HS-27A (cell line): ENCODE results near the gene CLECL1.
A peak's percentile ranks its signal among the peaks of the same experiment; 100 is the strongest.
"Not testable (repeated sequence)": the region's sequence is repeated elsewhere in the genome, so short reads cannot be mapped to it uniquely, and the experiment has no call there.

Source experiments
- DNase-seq: peaks from one replicate; pipeline ENCODE4 v3.0.0-alpha.2; 2012; ENCODE audit warnings: low read depth, missing footprints

Gene CLECL1

DNA sequence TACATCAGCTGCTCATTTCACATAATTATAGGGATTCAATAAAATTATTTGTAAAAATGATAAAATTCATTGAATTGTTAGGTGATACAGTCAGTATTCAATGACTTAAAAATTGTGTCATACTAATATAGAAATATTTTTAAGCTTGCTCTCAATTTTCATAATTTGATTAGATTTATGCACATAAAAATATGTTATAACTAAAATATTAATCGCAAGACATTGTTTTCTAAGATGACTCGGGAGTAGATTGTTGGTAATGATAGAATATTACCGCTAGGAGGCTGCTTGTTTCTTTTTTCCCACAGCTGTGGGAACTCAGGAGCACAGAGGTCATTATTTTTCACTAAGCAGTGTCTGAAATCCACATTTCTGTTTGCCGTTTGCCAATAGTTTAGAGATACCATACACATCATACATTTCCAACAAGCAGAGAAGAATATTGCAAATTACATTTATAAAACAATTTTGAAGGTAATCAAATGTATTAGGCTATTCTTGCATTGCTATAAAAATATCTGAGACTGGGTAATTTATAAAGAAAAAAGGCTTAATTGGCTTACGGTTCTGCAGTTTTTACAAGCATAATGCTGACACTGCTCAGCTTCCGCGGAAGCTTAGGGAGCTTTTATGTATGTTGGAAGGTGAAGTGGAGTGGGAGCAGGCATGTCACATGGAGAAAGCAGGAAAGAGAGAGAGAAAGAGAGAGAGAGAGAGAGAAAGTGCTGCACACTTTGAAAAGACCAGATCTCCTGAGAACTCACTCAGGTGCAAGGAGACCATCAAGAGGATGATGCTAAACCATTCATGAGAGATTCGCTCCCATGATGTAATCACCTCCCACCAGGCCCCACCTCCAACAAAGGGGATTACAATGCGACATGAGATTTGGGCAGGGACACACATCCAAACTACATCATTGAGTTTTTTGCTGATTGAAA is 18.6 kb upstream of the CLECL1 start:
- DNase-seq = no peak

DNA sequence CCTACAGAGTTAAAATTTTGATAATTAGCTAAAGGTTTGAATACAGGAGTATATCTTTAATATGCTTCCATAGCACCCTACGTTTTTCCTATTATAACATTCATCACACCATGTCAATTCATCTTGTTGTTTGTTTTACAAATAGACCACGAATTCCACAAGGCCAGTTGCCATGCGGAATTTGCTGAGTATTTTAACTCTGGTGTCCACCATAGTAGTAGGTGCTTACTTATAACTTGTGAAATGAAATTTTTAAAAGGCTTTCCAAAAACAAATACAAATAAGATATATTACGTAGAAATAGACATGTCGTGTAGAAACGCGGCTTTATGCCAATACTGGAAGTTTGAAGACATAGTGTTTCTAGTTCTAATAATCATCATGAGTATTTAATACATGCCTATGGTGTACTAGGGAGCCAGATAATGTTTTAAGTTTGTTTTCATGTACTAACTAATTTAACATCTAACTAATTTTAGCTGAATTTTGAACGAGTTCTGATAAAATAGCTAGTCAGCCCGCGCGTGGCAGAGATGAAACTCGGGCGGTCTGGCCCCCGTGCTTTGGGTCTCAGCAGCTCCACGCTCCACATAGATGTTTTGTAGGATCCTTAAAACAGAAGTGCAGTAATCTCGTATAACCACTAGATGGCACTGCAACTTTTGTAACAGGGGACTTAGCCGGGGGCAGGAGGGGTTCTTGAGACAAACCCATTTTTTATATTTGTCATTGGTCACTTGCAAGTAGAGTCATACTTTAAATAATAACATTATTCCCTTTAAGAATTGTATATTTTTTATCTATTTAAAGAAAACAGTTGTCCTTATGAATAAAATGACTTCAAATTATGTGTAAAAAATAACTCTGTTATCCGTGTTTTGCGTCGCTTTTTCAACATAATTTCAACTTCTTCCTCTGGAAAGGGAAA is 17.6 kb upstream of the CLECL1 start:
- DNase-seq = peak; percentile 23

DNA sequence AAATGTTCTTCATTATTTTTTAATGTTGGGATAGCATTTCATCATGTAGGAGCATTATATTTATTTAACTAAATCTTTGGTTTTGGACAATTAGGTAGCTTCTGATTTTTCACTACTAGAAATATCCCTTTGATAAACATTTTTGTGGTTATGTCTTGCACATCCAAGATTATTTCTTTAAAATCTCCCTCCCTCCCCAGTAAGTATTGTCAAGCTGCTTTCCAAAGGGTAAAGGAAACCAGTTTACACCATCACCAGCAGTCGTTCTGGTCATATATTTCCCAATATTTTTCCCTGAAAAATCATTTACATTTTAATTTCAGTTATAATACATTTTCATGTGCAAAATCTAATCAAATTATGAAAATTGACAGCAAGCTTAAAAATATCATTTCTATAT is 16.7 kb upstream of the CLECL1 start:
- no peak for DNase-seq

DNA sequence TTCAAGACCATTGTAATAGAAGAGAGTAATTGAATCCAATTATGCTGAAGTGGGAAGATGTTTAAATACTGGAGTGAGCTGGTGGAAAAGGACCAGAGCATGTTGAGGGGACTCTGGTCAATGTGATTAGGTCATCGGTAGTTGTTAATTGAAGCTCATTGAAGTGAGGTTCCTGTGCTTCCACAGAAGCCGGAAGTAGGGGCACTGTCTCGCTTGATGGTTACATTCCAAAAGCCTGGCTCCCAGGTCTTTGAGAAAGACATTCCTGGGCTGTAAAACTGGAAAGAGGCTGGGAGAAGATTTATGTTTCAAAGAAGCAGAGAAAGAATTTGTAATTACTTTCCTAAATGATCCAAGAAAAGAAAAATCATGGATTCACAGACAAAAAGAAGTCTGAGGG is 12.3 kb upstream of the CLECL1 start:
- DNase-seq = no peak

DNA sequence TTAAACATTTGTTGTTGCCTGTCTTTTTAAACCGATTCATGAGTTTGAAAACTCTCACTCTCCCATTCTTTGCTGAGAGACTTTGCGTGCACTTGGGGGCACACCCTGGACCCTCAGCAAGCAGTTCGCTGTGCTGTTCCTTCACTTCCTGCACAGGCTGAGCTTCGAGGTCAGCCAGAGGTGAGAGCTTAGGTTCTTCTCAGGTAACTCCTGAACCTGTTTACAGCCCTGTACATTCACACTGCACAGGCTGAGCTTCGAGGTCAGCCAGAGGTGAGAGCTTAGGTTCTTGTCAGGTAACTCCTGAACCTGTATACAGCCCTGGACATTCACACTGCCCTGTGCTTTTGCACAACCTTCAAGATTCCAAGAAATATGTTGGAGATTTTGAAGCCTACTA is 9.8 kb upstream of the CLECL1 start:
- DNase-seq = no peak

DNA sequence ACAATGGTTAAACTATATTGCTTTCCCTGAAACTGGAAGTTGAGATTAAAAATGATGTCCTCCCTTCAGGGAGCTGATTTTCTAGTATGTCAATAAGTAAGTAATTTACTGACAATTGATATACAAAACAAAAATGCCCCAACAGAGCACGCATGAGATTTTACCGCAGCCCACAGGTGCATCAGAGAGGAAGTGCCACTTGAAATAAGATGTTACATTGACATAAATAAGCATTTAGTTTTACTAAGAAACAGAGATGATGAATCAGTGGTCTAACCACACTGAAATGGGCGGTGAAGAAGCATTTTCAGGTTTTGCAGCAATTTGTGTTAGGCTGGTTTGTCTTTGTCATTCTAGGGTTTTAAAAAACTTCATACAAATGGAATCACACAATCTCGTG is 8.8 kb upstream of the CLECL1 start:
- no peak for DNase-seq

DNA sequence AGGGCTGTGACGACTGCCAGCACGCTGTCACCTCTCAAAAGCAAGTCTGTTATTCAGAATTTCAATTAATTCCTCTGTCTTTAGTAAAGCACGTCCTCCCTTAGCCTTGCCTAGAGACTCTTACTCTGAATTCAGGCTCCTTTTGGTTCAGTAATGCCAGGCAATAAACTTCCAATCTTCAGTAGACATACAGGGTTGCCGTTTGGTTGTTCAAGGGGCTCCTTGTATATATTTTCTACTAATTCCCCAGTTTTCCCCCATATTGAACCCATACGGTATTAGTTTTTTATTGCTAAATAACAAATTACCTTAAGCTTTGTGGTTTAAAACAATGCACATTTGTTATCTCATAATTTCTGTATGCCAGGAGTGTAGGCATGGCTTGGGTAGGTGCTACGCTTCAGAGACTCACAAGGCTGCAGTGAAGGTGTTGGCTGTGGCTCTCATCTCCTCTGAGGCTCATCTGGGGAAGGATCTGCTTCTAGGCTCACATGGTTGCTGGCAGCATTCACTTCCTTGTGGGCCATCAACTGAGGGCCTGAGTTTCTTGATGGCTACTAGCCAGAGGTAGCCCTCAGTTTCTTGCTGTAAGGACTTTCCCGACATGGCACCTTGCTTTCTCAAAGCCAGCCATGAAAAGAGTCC is 7.3 kb upstream of the CLECL1 start:
- DNase-seq = no peak

DNA sequence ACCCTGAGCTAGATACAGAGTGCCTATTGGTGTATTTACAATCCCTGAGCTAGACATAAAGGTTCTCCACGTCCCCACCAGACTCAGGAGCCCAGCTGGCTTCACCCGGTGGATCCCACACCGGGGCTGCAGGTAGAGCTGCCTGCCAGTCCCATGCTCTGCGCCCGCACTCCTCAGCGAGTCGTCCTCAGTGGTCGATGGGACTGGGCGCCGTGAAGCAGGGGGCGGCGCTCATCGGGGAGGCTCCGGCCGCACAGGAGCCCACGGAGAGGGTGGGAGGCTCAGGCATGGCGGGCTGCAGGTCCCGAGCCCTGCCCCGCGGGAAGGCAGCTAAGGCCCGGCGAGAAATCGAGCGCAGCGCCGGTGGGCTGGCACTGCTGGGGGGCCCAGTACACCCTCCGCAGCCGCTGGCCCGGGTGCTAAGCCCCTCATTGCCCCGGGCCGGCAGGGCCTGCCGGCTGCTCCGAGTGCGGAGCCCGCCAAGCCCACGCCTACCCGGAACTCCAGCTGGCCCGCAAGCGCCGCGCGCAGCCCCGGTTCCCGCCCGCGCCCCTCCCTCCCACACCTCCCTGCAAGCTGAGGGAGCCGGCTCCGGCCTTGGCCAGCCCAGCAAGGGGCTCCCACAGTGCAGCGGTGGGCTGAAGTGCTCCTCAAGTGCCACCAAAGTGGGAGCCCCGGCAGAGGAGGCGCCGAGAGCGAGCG is 6.7 kb upstream of the CLECL1 start:
- DNase-seq = not testable (repeated sequence)

DNA sequence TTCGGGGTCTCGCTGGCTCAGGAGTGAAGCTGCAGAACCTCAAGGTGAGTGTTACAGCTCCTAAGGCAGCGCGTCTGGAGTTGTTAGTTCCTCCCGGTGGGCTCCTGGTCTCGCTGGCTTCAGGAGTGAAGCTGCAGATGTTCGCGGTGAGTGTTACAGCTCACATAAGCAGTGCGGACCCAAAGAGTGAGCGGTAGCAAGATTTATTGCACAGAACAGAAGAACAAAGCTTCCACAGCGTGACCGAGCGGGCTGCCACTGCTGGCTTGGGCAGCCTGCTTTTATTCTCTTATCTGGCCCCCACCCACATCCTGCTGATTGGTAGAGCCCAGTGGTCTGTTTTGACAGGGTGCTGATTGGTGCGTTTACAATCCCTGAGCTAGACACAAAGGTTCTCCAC is 6.0 kb upstream of the CLECL1 start:
- not testable (repeated sequence) for DNase-seq

DNA sequence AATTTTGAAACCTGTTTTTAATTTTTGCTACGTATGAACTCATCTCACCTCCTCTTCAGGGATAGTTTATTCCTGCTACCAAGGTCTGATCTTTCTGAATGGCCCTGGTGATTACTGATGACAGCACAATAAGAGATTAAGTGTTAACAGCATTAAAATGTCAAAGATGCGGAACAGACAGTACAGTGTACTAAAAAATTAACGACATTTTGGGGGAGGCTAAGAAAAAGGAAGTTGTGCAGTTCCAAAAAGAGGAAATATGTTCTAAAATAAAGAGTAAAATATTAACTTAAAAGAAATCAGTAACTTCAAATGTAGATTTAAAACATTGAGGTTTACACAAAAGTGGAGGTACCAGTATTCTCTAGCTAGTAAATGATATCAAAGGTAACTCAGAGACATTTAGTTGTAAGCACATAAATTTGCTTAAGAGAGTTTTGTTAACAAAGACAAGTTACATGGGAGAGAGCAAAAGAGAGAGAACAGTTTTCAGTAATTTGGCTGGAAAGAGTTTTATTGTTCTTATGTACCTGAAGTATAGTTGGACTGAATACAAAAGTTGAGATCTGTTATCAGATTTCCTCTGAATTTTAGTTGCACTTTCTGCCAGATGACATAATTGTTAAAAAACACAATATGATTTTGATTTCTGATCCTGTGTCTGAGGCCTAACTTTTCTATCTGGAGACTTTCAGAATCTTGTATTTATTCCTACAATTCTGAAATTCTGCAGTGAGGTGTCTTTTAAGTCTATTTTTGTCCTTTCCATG is 4.2 kb upstream of the CLECL1 start:
- no peak for DNase-seq

DNA sequence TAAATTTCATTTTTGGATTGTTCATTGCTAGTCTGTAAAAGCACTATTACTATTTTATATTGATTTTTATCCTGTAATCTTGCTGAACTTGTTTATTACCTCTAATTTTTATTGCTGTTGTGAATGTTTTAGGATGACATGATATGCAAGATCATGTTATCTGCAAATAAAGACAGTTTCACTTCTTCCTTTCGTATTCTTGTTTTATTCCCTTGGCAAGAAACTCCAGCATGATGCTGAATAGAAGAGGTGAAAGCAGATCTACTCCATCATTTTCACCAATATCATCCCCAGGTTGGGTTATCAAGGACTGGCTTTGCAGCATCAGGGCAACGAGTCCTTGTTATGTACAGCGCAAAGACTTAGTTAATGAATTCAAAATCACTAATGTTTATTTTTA is 2.7 kb upstream of the CLECL1 start:
- no peak for DNase-seq

DNA sequence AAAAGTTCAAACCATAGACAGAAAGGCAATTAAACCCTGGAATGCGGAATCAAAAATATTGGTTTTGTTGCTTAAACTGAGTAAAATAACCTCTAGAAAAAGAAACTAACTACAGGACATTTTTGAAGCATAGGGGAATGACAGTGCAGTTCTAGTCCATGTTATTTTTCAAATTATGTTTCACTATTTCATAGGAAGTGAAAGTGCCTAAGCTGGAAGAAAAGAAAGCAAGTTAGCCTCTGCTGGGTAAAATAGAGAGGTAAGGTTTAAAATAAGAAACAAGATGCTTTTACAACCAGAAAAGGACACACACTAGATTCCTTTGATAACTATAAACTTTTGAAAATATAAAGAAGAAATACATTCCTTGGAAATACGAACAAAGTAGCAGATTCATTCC is 1.1 kb downstream of the CLECL1 start:
- DNase-seq = no peak

DNA sequence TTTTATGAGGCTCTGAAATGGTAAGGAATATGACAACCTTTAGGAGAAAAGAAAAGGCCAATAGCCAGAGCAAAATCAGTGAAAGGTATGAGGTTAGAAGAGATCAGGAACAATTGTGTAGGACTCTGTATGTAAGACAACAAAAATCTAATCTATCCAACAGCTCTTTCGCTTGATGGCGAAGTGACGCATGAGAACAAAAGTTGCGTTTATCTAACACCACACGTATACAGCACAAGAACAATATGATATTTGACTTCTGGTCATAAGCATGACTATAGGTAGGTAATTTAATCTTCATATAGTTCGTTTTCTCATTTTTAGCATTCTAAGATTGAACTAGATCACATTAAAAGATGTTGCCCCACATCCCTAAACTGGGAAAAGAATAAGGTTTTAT is 1.5 kb downstream of the CLECL1 start:
- no peak for DNase-seq

DNA sequence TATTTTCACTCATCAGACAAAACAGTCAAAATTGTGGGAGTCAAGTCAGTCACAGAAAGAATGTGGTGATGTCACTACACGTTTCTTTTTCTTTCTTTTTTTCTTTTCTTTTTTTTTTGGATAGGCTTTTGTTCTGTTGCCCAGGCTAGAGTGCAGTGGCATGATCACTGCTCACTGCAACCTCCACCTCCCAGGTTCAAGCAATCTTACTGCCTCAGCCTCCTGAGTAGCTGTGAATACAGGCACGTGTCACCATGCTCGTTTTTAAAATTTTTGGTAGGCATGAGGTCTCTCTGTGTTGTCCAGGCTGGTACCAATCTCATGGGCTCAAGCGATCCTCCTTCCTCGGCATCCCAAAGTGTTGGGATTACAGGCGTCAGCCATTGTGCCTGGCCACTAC is 2.3 kb downstream of the CLECL1 start:
- DNase-seq = no peak

DNA sequence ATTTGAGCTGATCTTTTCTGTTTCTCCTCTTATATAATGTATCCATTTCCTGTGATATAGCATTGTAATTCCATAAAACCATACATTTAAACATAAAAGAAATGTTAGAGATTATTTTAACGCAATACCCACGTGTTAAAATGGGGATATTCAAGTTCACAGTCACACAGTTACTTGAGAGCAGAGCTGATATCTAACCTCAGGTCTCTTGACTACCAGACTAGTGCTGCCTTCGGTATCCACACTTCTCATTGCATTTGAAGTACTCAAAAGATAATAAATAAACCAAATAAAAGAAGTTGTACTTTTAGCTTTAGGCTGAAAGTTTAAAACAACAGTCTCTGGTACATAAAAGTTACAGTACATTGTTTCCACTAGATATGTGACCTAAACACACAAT is 2.9 kb downstream of the CLECL1 start:
- no peak for DNase-seq

DNA sequence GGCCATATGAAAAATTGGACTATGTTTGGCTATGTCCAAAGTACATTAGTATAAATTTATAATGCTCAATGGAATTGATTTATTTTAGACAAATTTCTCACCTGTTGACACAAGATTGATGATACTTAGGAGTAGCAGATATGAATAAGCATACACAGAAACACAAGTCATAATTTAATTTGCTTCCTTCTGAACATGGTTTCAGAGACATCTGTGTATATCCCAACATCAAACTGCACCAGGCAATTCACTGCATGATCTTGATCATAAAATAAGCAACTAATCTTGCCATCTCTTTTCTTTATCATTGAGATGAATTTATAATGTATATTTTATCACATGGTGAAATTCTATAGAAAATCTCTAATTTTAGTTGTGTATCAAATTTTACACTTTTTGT is 3.8 kb downstream of the CLECL1 start:
- no peak for DNase-seq

DNA sequence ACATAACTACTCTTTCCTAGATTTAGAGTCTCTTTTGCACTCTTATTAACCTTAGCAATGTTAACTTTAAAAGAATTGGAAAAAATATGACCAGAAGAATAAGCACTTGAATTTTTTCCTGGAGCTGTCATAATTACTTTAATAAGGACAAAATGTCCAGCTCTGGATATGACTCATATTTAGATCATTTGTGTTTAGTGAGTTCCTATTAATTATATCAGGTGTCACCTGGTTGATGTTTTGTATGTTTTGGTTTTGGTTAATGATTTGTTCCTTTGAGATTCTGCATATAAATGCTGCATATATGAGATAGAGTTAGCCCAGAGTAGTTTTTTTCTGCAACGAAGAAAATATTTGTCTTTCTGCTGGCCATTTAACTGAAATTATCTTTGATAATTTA is 5.1 kb downstream of the CLECL1 start:
- no peak for DNase-seq

DNA sequence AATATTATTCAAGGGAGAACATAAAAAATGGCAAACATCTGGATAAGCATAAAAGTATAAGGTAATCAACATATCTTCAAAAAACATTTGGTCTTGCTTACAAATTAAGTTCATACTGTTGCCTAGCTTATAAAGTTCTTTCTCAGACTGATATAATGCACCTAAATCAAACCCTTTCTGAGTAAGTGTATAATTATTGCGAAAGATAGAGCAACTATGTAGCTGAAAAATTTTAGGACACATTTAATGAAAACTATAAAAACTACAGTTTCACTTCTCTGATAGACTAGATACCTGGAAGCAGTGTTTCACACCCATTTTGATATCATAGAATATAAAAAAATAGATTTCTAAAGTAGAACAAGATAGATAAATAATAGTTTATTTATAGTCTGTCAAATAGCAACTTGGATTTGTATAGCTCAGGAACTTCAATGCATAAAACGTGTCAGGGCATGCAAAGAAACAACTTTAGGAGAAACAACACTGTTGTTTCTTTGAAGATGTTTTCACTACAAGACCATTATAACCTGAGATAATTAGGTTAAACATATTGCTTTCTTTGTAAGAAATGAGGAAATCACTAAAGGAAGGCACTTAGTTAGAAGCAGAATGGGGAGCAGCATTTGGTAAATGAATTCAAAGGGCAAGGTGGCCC is 7.6 kb downstream of the CLECL1 start:
- DNase-seq = no peak

DNA sequence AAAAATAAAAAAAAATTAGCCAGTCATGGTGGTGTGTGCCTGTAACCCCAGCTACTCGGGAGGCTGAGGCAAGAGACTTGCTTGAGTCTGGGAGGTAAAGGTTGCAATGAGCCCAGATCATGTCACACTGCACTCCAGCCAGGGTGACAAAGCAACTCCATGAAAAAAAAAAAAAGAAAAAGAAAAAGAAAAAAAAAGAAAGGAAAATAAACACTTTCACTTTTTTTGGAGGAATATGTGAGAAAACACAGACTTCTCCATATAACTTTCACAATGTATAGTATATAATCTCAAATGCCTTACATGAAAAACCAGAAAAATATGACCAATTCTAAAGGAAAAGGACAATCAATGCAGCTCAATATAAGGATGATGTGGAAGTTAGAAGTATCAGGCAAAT is 8.9 kb downstream of the CLECL1 start:
- DNase-seq = no peak

DNA sequence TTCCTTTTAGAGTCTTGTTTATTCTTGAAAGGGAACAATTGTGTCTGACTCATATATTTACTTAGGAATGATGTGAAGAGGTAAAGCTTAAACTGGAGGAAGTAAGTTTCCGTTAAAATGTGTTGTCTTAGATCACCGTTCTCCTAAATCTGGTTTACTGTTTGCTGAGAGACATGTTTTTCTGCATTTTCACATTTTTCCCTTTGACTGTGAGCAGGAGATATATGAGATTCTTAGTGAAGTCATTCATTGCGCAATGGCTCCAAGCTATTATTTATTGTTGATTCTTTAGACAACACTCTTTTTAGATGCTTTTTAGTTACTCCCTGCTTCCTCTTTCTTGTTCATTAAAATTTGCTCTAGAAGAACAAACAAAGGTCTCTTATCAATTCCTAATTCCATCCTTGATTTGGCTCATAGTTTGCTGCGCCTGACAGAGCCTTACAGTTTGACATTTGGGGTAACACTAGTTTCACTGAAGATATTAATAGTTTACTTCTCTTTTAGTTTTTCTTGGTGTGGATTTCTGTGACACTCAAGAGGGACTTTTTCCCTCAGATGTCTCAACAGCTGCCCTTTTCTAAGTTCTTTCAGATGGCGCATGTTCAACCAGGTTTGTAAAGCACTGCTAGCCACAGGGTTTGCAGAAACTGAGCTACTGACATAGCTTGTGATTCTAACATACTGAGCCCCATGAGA is 11.4 kb downstream of the CLECL1 start:
- no peak for DNase-seq
